ENCODE results near the gene SCG5.

The SCG5 gene

DNA sequence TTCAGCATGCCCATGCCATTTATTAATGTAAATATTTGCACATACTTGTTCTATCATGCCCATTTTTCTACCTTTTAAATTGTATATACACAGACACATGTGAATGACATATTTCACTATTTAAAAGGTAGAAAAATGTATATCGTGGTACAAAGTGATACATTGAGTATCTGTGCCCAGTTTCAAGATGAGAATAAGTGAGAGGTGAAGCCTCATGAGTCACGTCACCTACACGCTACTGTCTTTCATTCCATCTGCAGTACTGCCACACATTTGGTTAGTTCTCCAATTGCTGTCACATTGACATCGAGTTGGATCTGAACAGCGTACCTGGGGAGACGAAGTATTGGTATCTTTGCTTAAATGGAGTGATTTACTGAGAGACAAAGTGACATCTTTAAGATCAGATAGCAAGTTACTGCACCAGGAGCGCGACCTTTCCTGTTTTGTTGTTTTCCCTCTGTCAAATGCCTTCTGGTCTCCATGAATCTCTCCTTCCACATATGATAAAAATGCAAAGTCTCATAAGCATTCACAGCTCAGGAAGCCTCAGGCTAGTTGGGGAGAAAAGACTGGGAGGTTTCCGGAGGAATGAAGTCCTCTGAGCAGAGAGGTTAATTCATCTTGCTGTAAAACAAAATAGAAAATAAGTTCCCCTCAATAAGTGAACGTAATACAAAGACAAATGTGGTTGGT, 88.3 kb downstream of the SCG5 start:
- DNase-seq: no peak

DNA sequence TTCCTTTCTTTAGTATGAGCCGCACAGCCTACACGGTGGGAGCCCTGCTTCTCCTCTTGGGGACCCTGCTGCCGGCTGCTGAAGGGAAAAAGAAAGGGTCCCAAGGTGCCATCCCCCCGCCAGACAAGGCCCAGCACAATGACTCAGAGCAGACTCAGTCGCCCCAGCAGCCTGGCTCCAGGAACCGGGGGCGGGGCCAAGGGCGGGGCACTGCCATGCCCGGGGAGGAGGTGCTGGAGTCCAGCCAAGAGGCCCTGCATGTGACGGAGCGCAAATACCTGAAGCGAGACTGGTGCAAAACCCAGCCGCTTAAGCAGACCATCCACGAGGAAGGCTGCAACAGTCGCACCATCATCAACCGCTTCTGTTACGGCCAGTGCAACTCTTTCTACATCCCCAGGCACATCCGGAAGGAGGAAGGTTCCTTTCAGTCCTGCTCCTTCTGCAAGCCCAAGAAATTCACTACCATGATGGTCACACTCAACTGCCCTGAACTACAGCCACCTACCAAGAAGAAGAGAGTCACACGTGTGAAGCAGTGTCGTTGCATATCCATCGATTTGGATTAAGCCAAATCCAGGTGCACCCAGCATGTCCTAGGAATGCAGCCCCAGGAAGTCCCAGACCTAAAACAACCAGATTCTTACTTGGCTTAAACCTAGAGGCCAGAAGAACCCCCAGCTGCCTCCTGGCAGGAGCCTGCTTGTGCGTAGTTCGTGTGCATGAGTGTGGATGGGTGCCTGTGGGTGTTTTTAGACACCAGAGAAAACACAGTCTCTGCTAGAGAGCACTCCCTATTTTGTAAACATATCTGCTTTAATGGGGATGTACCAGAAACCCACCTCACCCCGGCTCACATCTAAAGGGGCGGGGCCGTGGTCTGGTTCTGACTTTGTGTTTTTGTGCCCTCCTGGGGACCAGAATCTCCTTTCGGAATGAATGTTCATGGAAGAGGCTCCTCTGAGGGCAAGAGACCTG, 89.5 kb downstream of the SCG5 start:
- no peak for DNase-seq

DNA sequence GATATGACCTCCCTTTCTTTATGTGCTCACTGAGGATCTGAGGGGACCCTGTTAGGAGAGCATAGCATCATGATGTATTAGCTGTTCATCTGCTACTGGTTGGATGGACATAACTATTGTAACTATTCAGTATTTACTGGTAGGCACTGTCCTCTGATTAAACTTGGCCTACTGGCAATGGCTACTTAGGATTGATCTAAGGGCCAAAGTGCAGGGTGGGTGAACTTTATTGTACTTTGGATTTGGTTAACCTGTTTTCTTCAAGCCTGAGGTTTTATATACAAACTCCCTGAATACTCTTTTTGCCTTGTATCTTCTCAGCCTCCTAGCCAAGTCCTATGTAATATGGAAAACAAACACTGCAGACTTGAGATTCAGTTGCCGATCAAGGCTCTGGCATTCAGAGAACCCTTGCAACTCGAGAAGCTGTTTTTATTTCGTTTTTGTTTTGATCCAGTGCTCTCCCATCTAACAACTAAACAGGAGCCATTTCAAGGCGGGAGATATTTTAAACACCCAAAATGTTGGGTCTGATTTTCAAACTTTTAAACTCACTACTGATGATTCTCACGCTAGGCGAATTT, 91.2 kb downstream of the SCG5 start:
- no peak for DNase-seq

DNA sequence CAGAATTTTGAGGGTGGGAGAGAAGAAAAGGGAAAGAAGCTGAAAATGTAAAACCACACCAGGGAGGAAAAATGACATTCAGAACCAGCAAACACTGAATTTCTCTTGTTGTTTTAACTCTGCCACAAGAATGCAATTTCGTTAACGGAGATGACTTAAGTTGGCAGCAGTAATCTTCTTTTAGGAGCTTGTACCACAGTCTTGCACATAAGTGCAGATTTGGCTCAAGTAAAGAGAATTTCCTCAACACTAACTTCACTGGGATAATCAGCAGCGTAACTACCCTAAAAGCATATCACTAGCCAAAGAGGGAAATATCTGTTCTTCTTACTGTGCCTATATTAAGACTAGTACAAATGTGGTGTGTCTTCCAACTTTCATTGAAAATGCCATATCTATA, 91.8 kb downstream of the SCG5 start:
- DNase-seq: no peak

DNA sequence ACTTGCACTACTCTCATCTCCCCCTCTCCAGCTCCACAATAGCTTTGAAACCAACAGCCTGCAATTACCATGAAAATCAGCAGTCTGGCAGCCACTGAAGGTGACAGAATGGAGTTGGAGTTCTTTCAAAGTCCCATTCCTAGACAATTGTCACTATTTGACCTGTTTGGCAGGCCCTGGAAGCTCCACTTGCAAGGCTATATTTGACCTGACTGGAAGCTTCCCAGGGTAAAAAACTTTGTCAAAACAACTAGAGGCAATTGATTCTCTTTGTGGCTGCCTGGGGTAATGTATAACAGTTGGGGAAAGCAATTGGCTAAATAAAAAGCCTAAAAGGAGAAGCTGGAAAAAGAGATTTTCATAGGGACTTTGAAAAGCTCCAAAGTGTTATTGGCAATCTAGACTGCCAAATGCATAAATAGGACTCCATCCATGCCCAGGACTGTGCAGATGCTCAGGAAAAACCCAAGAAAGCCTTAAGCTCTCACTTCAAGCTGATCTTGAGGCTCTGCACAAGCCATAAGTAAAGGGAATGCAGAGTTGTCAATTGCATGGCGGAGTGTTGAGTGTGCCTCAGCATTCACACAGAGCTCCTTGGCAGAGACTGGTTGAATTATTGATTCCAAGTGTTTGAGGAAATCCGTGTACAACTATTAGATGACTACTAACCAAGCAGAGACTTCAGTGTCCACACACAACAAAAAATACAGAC, 94.6 kb downstream of the SCG5 start:
- DNase-seq: no peak

DNA sequence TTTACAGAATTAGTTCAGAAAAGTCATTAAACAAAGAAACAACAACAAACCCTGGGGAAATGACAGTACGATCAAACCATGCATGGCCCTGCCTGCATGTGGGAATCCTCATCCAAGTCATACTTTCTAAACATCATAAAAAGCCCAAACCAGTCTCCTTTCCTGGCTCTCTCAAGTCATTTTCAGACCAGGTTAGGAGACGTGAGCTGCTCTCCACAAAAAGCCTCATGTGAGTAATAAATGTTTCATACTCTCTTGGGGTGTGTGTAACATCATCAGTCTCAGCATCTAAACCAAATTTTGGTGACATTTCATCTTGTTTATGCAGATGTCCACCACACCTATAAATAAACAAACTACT, 95.2 kb downstream of the SCG5 start:
- DNase-seq: no peak

DNA sequence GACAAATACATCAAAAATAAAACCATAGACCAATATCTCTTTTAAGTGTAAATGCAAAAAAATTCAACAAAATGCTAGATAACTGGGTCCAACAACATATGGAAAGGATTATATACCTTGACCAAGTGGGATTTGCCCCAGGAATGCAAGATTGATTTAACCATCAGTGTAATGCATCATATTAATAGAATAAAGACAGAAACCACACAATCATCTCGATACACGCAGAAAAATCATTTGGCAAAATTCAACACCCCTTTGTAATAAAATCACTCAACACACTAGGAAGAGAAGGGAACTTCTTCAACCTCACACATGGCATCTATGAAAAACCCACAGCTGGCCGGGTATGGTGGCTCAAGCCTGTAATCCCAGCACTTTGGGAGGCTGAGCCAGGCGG, 95.8 kb downstream of the SCG5 start:
- no peak for DNase-seq

DNA sequence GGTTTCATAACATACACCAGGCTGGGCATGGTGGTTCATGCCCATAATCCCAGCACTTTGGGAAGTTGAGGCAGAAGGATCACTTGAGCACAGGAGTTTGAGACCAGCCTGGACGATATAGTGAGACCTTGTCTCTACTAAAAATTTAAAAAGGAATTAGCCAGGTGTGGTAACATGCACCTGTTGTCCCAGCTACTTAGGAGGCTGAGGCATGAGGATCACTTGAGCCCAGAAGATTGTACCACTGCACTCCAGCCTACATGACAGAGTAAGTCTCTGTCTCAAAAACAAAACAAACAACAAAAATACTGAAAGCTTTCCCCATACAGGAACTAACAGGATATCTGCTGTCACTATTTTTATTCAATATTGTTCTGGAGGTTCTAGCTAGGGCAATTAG, 97.2 kb downstream of the SCG5 start:
- DNase-seq: no peak

DNA sequence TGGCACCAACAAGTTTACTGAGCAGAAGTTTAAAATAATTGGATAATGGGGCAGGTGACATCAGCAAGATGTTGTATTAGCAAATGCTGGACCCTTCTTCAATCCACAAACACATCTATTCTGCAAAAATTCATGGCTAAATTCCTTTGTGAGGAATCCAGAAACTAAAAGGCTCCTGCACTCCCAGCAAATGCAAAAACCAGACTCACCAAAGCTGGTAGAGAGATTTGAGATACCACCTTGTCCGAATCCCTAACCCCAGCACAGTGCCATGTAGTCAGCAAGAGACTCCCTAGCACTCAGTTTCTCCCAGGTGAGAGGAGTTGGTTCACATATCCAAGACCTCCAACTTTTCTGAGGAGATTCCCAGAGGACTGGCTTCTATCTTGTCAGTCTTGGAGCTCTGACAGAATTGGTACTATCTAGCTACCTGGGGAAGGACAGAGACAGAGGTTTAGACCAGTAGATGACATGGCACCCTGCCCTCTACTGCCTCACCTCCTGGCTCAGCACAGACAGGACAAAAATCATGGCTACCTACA, 98.1 kb downstream of the SCG5 start:
- DNase-seq: no peak

DNA sequence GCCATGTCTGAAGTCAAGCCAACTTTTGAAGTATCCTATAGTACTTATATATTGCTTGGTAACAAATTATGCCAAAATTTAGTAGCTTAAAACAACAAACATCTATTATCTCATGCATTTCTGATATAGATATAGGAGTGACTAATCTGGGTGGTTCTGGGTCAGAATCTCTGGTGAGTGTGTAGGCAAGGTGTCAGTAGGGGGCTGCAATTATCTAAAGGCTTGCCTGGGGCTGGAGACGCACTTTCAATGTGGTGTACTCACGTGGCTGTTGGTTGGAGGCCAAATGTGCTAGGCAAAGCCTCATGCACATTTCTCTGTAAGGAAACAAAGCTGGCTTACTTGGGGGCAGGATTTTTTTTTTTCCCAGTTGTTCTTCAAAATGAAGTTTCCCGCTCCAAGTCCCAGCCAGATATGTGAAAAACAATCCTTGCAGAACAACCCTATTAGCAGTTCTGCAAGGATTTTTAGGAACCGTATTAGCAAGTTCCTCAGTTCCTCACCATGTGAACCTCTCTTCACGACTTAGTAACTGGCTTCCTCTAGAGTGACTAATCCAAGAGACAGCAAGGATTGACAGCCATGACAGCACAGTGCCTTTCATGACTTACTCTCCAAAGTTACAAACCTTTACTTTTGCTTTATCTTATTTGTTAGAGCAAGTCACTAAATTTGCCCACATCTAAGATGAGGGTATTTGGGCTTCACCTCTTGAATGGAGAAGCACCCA, 102.1 kb downstream of the SCG5 start:
- no peak for DNase-seq

DNA sequence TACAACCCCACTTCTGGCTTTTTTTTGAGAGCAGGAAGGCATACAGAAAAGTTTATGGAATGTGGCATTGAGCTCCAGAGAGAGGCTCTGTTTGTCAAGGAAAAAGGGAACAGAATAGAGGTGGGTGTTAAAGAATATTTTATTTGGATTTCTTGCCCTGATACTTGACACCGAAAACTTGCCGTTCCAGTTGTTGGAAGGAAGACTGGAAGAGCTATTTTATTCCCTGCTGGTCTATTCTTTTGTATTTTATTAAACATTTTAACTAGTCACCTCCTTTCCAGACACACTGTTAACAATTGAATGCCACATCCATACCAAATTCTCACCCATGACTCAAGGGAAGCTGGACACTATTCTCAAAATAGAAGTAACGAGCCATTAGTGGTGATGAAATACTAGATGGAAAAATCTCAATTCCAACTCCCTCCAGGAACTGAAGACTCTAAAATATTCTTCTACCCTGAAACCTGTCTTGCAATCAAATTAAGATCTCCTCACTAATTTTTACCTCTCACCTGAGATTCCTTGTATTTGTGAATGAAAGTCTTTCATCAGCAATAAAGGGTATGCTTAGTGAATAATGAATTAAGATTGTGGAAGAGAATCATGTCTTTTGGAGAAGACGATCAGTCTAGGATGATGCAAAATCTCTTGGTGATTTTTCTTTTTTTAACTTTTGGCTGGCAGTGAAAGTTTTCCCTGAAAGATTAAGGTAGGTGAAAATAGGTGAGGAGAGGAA, 104.8 kb downstream of the SCG5 start:
- no peak for DNase-seq

Measured in activated naive CD4-positive, alpha-beta T cell treated with anti-CD3 and anti-CD28 coated beads, Interleukin-2, amount 50 U/mL, for 16 hours (primary cell).